Peyer's patch (tissue), 4 donors: Measurements from ENCODE around the gene RSBN1L.

Experiments used
- POLR2A ChIP-seq, 2 donors: fragments of 450-650 bp; IDR thresholded peaks; one replicate each; pipeline ENCODE4 v1.5.1; 2017; ENCODE audit warnings: antibody characterized with exemption in 2 of 2, mild to moderate bottlenecking in 2 of 2, moderate library complexity in 2 of 2
- TF ChIP-seq, protein P1 (sequence below), 6 experiments: fragments of 450-650 bp in 4 of 6; fragments of 200-600 bp in 2 of 6; sonication (generic) in 1 of 6; IDR thresholded peaks; one replicate each; pipeline ENCODE4 v1.5.1; 2017 to 2019; ENCODE audit warnings: antibody characterized with exemption in 6 of 6, mild to moderate bottlenecking in 3 of 6, moderate library complexity in 1 of 6

DNA sequence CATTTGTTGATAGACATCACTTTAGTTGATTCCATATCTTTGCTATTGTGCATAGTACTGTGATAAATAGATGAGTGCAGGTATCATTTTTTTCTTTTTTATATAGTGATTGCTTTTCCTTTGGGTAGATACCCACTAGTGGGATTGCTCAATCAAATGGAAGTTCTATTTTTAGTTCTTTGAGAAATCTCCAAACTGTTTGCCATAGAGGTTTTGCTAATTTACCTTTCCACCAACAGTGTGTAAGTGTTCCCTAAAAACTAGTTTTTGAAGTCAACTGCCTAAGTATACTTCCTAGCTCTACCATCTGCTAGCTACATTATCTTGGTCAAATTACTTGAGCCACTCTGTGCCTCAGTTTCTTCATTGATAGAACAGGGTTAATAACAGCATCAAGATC lies 31.5 kb upstream of the RSBN1L start:
- TF ChIP-seq POLR2A (IDR thresholded peaks at IDR 0.05): no peak
- TF ChIP-seq, protein P1, sequence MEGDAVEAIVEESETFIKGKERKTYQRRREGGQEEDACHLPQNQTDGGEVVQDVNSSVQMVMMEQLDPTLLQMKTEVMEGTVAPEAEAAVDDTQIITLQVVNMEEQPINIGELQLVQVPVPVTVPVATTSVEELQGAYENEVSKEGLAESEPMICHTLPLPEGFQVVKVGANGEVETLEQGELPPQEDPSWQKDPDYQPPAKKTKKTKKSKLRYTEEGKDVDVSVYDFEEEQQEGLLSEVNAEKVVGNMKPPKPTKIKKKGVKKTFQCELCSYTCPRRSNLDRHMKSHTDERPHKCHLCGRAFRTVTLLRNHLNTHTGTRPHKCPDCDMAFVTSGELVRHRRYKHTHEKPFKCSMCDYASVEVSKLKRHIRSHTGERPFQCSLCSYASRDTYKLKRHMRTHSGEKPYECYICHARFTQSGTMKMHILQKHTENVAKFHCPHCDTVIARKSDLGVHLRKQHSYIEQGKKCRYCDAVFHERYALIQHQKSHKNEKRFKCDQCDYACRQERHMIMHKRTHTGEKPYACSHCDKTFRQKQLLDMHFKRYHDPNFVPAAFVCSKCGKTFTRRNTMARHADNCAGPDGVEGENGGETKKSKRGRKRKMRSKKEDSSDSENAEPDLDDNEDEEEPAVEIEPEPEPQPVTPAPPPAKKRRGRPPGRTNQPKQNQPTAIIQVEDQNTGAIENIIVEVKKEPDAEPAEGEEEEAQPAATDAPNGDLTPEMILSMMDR (IDR thresholded peaks at IDR 0.05): no peak
